Fibroblast of skin of right biceps (primary cell): ENCODE data around the gene CDH20.

Experiments used
- DNase-seq: peaks from one replicate; pipeline ENCODE4 v3.0.0-alpha.2; 2013

CDH20 gene

GRCh38 chr18:61581578-61582201 is 248.5 kb downstream of the CDH20 start:
- peak; percentile 63 for DNase-seq

GRCh38 chr18:61582202-61582710 is 249.0 kb downstream of the CDH20 start:
- DNase-seq = no peak

- no peak for DNase-seq
Observed at GRCh38 chr18:61583548-61583947, 250.3 kb downstream of the CDH20 start.

- no peak for DNase-seq
Observed at GRCh38 chr18:61587865-61588264, 254.6 kb downstream of the CDH20 start.

- DNase-seq = no peak
Observed at GRCh38 chr18:61589053-61589723, 256.0 kb downstream of the CDH20 start.

GRCh38 chr18:61589724-61590065 is 256.5 kb downstream of the CDH20 start:
- DNase-seq = peak; percentile 83

- DNase-seq = peak; percentile 15
Observed at GRCh38 chr18:61591253-61591652, 258.0 kb downstream of the CDH20 start.

GRCh38 chr18:61595615-61596251 is 262.5 kb downstream of the CDH20 start:
- peak; percentile 65 for DNase-seq

GRCh38 chr18:61596296-61596695 is 263.1 kb downstream of the CDH20 start:
- DNase-seq = peak; percentile 54

- no peak for DNase-seq
Observed at GRCh38 chr18:61597316-61597715, 264.1 kb downstream of the CDH20 start.

- DNase-seq = no peak
Observed at GRCh38 chr18:61600422-61600821, 267.2 kb downstream of the CDH20 start.

- DNase-seq = peak; percentile 85
Observed at GRCh38 chr18:61602836-61603235, 269.6 kb downstream of the CDH20 start.
